ENCODE measurements around the gene CD302.
"Not testable (repeated sequence)": the region's sequence is repeated elsewhere in the genome, so short reads cannot be mapped to it uniquely, and the experiment has no call there.

The CD302 gene

DNA sequence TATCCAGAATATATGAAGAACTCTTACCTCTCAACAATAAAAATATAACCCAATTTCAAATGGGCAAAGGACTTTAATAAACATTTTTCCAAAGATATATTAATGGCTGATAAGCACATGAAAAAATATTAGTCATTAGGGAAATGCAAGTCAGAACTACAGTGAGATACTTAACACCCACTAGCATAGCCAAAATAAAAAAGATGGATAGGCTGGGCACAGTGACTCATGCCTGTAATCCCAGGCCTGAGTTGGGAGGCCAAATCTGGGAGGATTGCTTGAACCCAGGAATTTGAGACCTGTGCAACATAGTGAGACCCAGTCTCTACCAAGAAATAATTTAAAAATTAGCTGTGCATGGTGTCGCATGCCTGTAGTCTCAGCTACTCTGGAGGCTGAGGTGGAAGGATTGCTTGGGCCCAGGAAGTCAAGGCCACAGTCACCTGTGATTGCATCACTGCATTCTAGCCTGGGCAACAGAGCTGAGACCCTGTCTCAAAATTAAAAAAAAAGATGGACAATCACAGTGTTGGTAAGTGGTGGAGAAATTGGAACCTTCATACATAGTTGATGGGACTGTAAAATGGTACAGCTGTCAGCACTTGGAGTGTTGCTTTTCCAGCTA, 60.6 kb downstream of the CD302 start:
- WGBS (ENCODE audit: insufficient coverage, insufficient read length) = no CpG with 5 or more reads among the region's 1 CpG
- DNase-seq (ENCODE audit: low read depth, low spot score) = no peak
- H3K4me3 ChIP-seq (ENCODE audit: low read length) = no peak overlapping the region
- peaks cover 6% of the 10 kb centered on the region for H3K36me3 ChIP-seq (ENCODE audit: control insufficient read depth, insufficient read depth, low read length)
- no peaks in the 10 kb centered on the region for H3K27me3 ChIP-seq (ENCODE audit: control insufficient read depth, insufficient read depth, low read length)
- no peaks in the 10 kb centered on the region for H3K4me1 ChIP-seq (ENCODE audit: control insufficient read depth, insufficient read depth, low read length)
- no peak overlapping the region for H3K27ac ChIP-seq (ENCODE audit: low read length)
- no peaks in the 10 kb centered on the region for H3K9me3 ChIP-seq (ENCODE audit: control insufficient read depth, insufficient read depth, low read length)

DNA sequence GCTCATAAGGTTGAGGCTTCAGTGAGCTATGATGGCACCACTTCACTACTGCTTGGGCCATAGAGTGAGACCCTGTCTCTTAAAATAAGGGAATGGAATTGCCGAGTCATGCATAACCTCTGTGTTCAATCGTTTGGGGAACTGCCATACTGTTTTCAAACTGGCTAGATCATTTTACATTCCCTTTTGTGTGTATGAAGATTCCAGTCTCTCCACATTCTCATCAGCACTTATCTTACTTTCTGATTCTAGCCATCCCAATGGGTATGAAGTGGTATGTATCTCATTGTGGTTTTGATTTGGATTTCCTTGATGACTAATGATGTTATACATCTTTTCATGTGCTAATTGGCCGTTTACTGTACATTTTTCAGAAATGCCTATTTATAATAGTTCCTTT, 62.0 kb downstream of the CD302 start:
- H3K36me3 ChIP-seq (ENCODE audit: control insufficient read depth, insufficient read depth, low read length) = peaks cover 7% of the 10 kb centered on the region
- DNase-seq (ENCODE audit: low read depth, low spot score) = no peak
- no CpG with 5 or more reads among the region's 3 CpGs for WGBS (ENCODE audit: insufficient coverage, insufficient read length)

DNA sequence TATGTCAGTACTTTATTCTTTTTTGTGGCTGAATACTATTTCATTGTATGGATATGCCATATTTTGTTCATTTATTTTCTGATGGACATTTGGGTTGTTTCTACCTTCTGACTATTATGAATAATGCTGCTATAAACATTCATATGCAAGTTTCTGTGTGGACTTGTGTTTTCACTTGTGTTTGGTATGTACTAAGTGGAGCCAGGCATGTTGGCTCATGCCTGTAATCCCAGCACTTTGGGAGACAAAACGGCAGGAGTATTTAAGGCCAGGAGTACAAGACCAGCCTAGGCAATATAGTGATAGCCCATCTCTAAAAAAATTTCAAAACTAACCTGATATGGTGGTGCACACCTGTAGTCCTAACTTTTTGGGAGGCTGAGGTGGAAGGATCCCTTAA, 62.4 kb downstream of the CD302 start:
- peaks cover 10% of the 10 kb centered on the region for H3K36me3 ChIP-seq (ENCODE audit: control insufficient read depth, insufficient read depth, low read length)
- no peaks in the 10 kb centered on the region for H3K9me3 ChIP-seq (ENCODE audit: control insufficient read depth, insufficient read depth, low read length)
- H3K27ac ChIP-seq (ENCODE audit: low read length) = no peak overlapping the region
- H3K4me1 ChIP-seq (ENCODE audit: control insufficient read depth, insufficient read depth, low read length) = no peaks in the 10 kb centered on the region
- no peak for DNase-seq (ENCODE audit: low read depth, low spot score)
- no CpG with 5 or more reads among the region's 1 CpG for WGBS (ENCODE audit: insufficient coverage, insufficient read length)
- H3K27me3 ChIP-seq (ENCODE audit: control insufficient read depth, insufficient read depth, low read length) = no peaks in the 10 kb centered on the region
- H3K4me3 ChIP-seq (ENCODE audit: low read length) = no peak overlapping the region

More for the DNA sequence above, 62.0 kb downstream of the CD302 start:
- no peaks in the 10 kb centered on the region for H3K4me1 ChIP-seq (ENCODE audit: control insufficient read depth, insufficient read depth, low read length)
- no peak overlapping the region for H3K27ac ChIP-seq (ENCODE audit: low read length)
- no peak overlapping the region for H3K4me3 ChIP-seq (ENCODE audit: low read length)
- H3K9me3 ChIP-seq (ENCODE audit: control insufficient read depth, insufficient read depth, low read length) = no peaks in the 10 kb centered on the region
- H3K27me3 ChIP-seq (ENCODE audit: control insufficient read depth, insufficient read depth, low read length) = no peaks in the 10 kb centered on the region

DNA sequence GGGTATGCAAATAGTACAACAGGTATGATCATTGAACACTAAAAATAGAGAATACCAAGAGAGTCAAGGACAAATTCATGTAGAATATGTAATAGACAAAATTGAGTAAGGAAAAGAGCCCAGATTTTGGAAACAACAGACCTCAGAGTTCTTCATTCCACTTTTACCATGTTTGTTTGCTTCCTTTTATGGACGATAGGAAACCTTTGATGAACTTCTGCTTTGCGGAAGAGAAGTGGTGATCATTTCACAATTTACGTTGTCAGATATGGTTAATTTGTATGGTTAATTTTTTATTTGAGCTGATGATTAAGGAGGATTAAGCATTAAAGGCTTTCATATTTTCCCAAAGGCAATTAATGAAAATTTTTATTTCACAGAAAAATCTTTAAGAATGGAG, 69.4 kb downstream of the CD302 start:
- WGBS (ENCODE audit: insufficient coverage, insufficient read length) = 100% methylated on average over 1 of the region's 3 CpGs
- H3K27ac ChIP-seq (ENCODE audit: low read length) = no peak overlapping the region
- DNase-seq (ENCODE audit: low read depth, low spot score) = no peak
- peaks cover 4% of the 10 kb centered on the region; the same call in 1 of the 2 replicates for H3K36me3 ChIP-seq (ENCODE audit: control insufficient read depth, insufficient read depth, low read length)
- H3K4me3 ChIP-seq (ENCODE audit: low read length) = no peak overlapping the region
- no peaks in the 10 kb centered on the region for H3K27me3 ChIP-seq (ENCODE audit: control insufficient read depth, insufficient read depth, low read length)
- H3K9me3 ChIP-seq (ENCODE audit: control insufficient read depth, insufficient read depth, low read length) = no peaks in the 10 kb centered on the region
- H3K4me1 ChIP-seq (ENCODE audit: control insufficient read depth, insufficient read depth, low read length) = no peaks in the 10 kb centered on the region

DNA sequence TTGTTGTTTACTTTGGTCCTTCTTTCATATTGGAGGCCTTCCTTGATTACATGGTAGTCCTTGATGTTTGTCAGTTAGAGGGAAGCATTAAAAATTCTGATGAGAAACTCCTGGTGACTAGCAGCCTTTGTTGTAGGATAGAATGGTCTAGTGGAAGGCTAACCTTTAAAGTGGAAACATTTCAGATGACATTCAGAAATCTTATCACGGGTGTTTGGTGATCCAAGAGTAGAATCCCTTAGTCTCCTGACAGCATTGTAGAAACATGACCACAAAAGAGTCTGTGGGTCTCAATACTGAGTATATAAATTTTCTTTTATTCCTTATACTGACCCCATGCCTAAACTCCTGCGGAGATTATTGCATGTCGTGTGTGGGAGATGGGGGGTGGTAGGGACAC, 72.3 kb downstream of the CD302 start:
- DNase-seq (ENCODE audit: low read depth, low spot score) = no peak
- H3K9me3 ChIP-seq (ENCODE audit: control insufficient read depth, insufficient read depth, low read length) = no peaks in the 10 kb centered on the region
- no peaks in the 10 kb centered on the region for H3K27me3 ChIP-seq (ENCODE audit: control insufficient read depth, insufficient read depth, low read length)
- no peak overlapping the region for H3K4me3 ChIP-seq (ENCODE audit: low read length)
- peaks cover under 1% of the 10 kb centered on the region; the same call in 1 of the 2 replicates for H3K36me3 ChIP-seq (ENCODE audit: control insufficient read depth, insufficient read depth, low read length)
- H3K27ac ChIP-seq (ENCODE audit: low read length) = no peak overlapping the region
- WGBS (ENCODE audit: insufficient coverage, insufficient read length) = no CpG with 5 or more reads among the region's 3 CpGs
- H3K4me1 ChIP-seq (ENCODE audit: control insufficient read depth, insufficient read depth, low read length) = no peaks in the 10 kb centered on the region

DNA sequence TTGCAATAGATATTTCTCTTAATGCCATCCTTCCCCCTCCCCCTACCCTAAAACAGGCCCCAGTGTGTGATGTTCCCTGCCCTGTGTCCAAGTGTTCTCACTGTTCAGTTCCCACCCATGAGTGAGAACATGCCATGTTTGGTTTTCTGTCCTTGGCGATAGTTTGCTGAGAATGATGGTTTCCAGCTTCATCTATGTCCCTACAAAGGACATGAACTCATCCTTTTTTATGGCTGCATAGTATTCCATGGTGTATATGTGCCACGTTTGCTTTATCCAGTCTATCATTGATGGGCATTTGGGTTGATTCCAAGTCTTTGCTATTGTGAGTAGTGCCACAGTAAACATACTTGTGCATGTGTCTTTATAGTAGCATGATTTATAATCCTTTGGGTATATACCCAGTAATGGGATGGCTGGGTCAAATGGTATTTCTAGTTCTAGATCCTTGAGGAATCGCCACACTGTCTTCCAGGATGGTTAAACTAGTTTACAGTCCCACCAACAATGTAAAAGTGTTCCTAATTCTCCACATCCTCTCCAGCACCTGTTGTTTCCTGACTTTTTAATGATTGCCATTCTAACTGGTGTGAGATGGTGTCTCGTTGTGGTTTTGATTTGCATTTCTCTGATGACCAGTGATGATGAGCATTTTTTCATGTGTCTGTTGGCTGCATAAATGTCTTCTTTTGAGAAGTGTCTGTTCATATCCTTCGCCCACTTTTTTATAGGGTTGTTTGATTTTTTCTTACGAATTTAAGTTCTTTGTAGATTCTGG, 73.0 kb downstream of the CD302 start:
- not testable (repeated sequence) for DNase-seq (ENCODE audit: low read depth, low spot score); H3K4me1 ChIP-seq (ENCODE audit: control insufficient read depth, insufficient read depth, low read length); H3K27ac ChIP-seq (ENCODE audit: low read length); H3K27me3 ChIP-seq (ENCODE audit: control insufficient read depth, insufficient read depth, low read length); H3K36me3 ChIP-seq (ENCODE audit: control insufficient read depth, insufficient read depth, low read length); H3K4me3 ChIP-seq (ENCODE audit: low read length); H3K9me3 ChIP-seq (ENCODE audit: control insufficient read depth, insufficient read depth, low read length)
- WGBS (ENCODE audit: insufficient coverage, insufficient read length) = no CpG with 5 or more reads among the region's 6 CpGs

DNA sequence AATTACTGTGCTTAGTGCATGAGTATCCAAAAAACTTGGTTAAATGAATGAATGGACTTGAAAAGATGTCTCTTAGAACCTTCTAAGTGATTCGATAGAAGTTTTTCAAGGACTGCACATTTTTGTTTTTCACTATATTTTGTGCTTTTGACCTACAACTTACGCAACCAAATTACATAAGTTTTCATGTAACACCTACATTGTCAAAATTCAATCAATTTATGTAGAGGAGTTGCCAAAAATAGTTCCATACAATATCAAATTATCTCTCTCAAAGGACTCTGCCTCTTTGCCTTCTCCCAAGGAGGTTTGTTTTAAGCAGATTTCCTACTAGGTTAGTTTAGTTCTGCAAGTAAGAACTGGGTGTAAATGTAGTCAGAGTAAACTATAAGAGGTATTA, 75.4 kb downstream of the CD302 start:
- no CpG with 5 or more reads among the region's 2 CpGs for WGBS (ENCODE audit: insufficient coverage, insufficient read length)
- Histone ChIP-seq H3K4me1 (ENCODE audit: control insufficient read depth, insufficient read depth, low read length) (no peaks in the 10 kb centered on the region), H3K36me3 (ENCODE audit: control insufficient read depth, insufficient read depth, low read length) (no peaks in the 10 kb centered on the region; the same call in 1 of the 2 replicates), H3K4me3 (ENCODE audit: low read length) (no peak overlapping the region), H3K27me3 (ENCODE audit: control insufficient read depth, insufficient read depth, low read length) (no peaks in the 10 kb centered on the region), H3K9me3 (ENCODE audit: control insufficient read depth, insufficient read depth, low read length) (no peaks in the 10 kb centered on the region), H3K27ac (ENCODE audit: low read length) (no peak overlapping the region)
- no peak for DNase-seq (ENCODE audit: low read depth, low spot score)

DNA sequence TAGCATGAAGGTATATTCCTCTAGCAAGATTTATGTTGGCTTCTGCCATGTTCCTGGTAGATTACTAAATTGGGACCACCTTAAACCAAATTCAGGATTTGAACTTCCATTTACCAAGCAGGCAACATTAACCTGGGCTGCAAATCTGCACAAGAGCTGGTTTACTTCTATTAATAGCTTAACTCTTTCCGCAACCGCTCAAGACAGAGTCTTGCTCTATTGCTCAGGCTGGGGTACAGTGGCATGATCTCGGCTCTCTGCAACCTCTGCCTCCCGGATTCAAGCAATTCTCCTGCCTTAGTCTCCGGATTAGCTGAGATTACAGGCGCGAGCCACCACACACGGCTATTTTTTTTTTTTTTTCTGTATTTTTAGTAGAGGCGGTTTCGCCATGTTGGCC, 77.3 kb downstream of the CD302 start:
- Histone ChIP-seq H3K4me3 (ENCODE audit: low read length) (no peak overlapping the region), H3K27ac (ENCODE audit: low read length) (no peak overlapping the region), H3K4me1 (ENCODE audit: control insufficient read depth, insufficient read depth, low read length) (no peaks in the 10 kb centered on the region), H3K9me3 (ENCODE audit: control insufficient read depth, insufficient read depth, low read length) (no peaks in the 10 kb centered on the region), H3K27me3 (ENCODE audit: control insufficient read depth, insufficient read depth, low read length) (no peaks in the 10 kb centered on the region), H3K36me3 (ENCODE audit: control insufficient read depth, insufficient read depth, low read length) (no peaks in the 10 kb centered on the region; the same call in 1 of the 2 replicates)
- no CpG with 5 or more reads among the region's 10 CpGs for WGBS (ENCODE audit: insufficient coverage, insufficient read length)
- no peak for DNase-seq (ENCODE audit: low read depth, low spot score)

Data from iPS DF 6.9 (cell line).